HCT116 (cell line): ENCODE data around the gene ARL6IP6. TPM values are rescaled to one million over a fixed set of nuclear protein-coding genes. Genes with fewer than 3 reads are reported as not detected.

Experiments used
- ATAC-seq: fragments of 200-7000 bp; cut with Tn5 transposase; 2 replicates; pipeline ENCODE4 v1.9.1; 2020; ENCODE audit warnings: mild to moderate bottlenecking, moderate library complexity
- Bru-seq: library from RNA; stranded (reverse); fragments of 400-500 nt; gene quantifications from one replicate; lab custom pipeline; 2021; lab: Mats Ljungman, UMichigan
- BruChase-seq, 2 experiments: library from RNA; stranded (reverse); fragments of 400-500 nt; gene quantifications; one replicate each; lab custom pipeline; 2021; lab: Mats Ljungman, UMichigan
- BruUV-seq: library from RNA; stranded (reverse); fragments of 400-500 nt; replicated peaks from 2 replicates; lab custom pipeline; 2021; lab: Mats Ljungman, UMichigan
- CTCF ChIA-PET: fragments of 300-600 bp; sonication (Branson Sonifier 250); formaldehyde crosslinking; loops from one replicate; lab custom pipeline; 2021; ENCODE audit warnings: antibody characterized with exemption; lab: Charles Lee
- POLR2A ChIA-PET: fragments of 300-600, 350-600 bp; sonication (Branson Sonifier 250); formaldehyde crosslinking; loops from one replicate; lab custom pipeline; 2021; ENCODE audit warnings: antibody characterized with exemption; lab: Charles Lee
- RAD21 ChIA-PET, 2 experiments: fragments of 300-600 bp; sonication (Branson Sonifier 250); formaldehyde crosslinking; loops; one replicate each; lab custom pipeline; 2023; ENCODE audit warnings: low total read pairs in 2 of 2; ENCODE audit not compliant: uncharacterized antibody in 2 of 2, unreplicated experiment in 2 of 2, low non-redundant PET in 1 of 2; lab: Charles Lee
- DNase-seq: peaks from one replicate; pipeline ENCODE4 v3.0.0-alpha.2; 2010; ENCODE audit warnings: low read depth, low spot score
- H2AFZ ChIP-seq: fragments of 200-600 bp; shearing (Covaris generic), sonication (generic); 2 replicates; pipeline ENCODE4 v1.6.1; 2017; ENCODE audit warnings: low read depth, mixed run types, mixed read lengths, antibody characterized with exemption, low read length; ENCODE audit not compliant: poor library complexity, severe bottlenecking
- H3K27ac ChIP-seq: 2 replicates; pipeline ENCODE4 v1.5.1; 2012; ENCODE audit warnings: low read depth, low read length
- H3K27me3 ChIP-seq: fragments of 200-600 bp; sonication (generic); 2 replicates; pipeline ENCODE4 v1.6.1; 2016; ENCODE audit warnings: mixed run types, low read length, mixed read lengths; ENCODE audit not compliant: insufficient read depth
- H3K36me3 ChIP-seq, 2 experiments: fragments of 200-500 bp in 1 of 2; fragments of 200-600 bp in 1 of 2; sonication (Bioruptor generic) in 1 of 2; sonication (generic) in 1 of 2; 2 replicates each; pipeline versions ENCODE4 v1.5.1 to v1.6.1; 2014 to 2016; ENCODE audit warnings: low read length in 2 of 2, inconsistent platforms in 1 of 2, mixed read lengths in 1 of 2, mixed run types in 1 of 2; ENCODE audit not compliant: insufficient read depth in 2 of 2, control insufficient read depth in 1 of 2
- H3K4me1 ChIP-seq, 2 experiments: fragments of 200-600 bp in 1 of 2; sonication (generic) in 1 of 2; 2 replicates each; pipeline versions ENCODE4 v1.5.1 to v1.6.1; 2012 to 2017; ENCODE audit warnings: low read length in 2 of 2, inconsistent platforms in 1 of 2, mild to moderate bottlenecking in 1 of 2, mixed read lengths in 1 of 2, mixed run types in 1 of 2, moderate library complexity in 1 of 2; ENCODE audit not compliant: insufficient read depth in 2 of 2, control insufficient read depth in 1 of 2
- H3K4me2 ChIP-seq: fragments of 200-600 bp; sonication (generic); 2 replicates; pipeline ENCODE4 v1.6.1; 2017; ENCODE audit warnings: mixed run types, low read length, mixed read lengths
- H3K4me3 ChIP-seq, 2 experiments: fragments of 200-600 bp in 1 of 2; sonication (generic) in 1 of 2; replicated peaks in 1 of 2; 2 replicates each; pipeline ENCODE4 v1.5.1; 2011 to 2016; ENCODE audit warnings: low read length in 2 of 2, control low read depth in 1 of 2, low read depth in 1 of 2, mild to moderate bottlenecking in 1 of 2, mixed read lengths in 1 of 2, mixed run types in 1 of 2
- H3K79me2 ChIP-seq: fragments of 200-600 bp; sonication (generic); 2 replicates; pipeline ENCODE4 v1.6.1; 2017; ENCODE audit warnings: mild to moderate bottlenecking, mixed run types, low read length, moderate library complexity, mixed read lengths; ENCODE audit not compliant: insufficient read depth
- H3K9ac ChIP-seq: fragments of 200-600 bp; sonication (generic); 2 replicates; pipeline ENCODE4 v1.6.1; 2016; ENCODE audit warnings: low read length, mixed read lengths
- H3K9me2 ChIP-seq: fragments of 200-600 bp; sonication (generic), shearing (Covaris generic); 2 replicates; pipeline ENCODE4 v1.6.1; 2017; ENCODE audit warnings: mixed run types, mild to moderate bottlenecking, moderate library complexity; ENCODE audit not compliant: insufficient read depth
- H3K9me3 ChIP-seq, 2 experiments: fragments of 200-500 bp in 1 of 2; fragments of 200-600 bp in 1 of 2; sonication (Bioruptor generic) in 1 of 2; sonication (generic) in 1 of 2; 2 replicates each; pipeline ENCODE4 v1.6.1; 2014 to 2017; ENCODE audit warnings: low read length in 2 of 2, mixed read lengths in 2 of 2, inconsistent platforms in 1 of 2, low read depth in 1 of 2, mild to moderate bottlenecking in 1 of 2, mixed run types in 1 of 2, moderate library complexity in 1 of 2; ENCODE audit not compliant: control insufficient read depth in 1 of 2, insufficient read depth in 1 of 2
- H4K20me1 ChIP-seq: fragments of 200-600 bp; sonication (generic), shearing (Covaris generic); 2 replicates; pipeline ENCODE4 v1.6.1; 2017; ENCODE audit warnings: mixed run types, mild to moderate bottlenecking, moderate library complexity; ENCODE audit not compliant: insufficient read depth
- ATF3 ChIP-seq: IDR thresholded peaks from 2 replicates; pipeline ENCODE4 v1.6.1; 2012
- CEBPB ChIP-seq: IDR thresholded peaks from 2 replicates; pipeline ENCODE4 v1.6.1; 2012; ENCODE audit warnings: low read depth
- CTCF ChIP-seq, 3 experiments: fragments of 200-600 bp in 1 of 3; sonication (generic) in 1 of 3; IDR thresholded peaks in 2 of 3; conservative IDR thresholded peaks in 1 of 3; 2 replicates each; pipeline ENCODE4 v1.5.1; 2012 to 2017; ENCODE audit warnings: low read depth in 2 of 3, low read length in 2 of 3, antibody characterized with exemption in 1 of 3, borderline replicate concordance in 1 of 3, control low read depth in 1 of 3, mild to moderate bottlenecking in 1 of 3, mixed read lengths in 1 of 3, mixed run types in 1 of 3, moderate library complexity in 1 of 3; ENCODE audit not compliant: insufficient read depth in 1 of 3
- EGR1 ChIP-seq: IDR thresholded peaks from 2 replicates; pipeline ENCODE4 v1.6.1; 2012; ENCODE audit warnings: low read depth
- EZH2 ChIP-seq: fragments of 200-600 bp; sonication (generic); IDR thresholded peaks from 2 replicates; pipeline ENCODE4 v1.6.1; 2017; ENCODE audit warnings: antibody characterized with exemption, mixed run types
- EZH2phosphoT487 ChIP-seq: fragments of 200-600 bp; IDR thresholded peaks from 2 replicates; pipeline ENCODE4 v1.6.1; 2018; ENCODE audit warnings: antibody characterized with exemption, borderline replicate concordance
- FOSL1 ChIP-seq: IDR thresholded peaks from 2 replicates; pipeline ENCODE4 v1.6.1; 2012; ENCODE audit warnings: low read depth
- POLR2A ChIP-seq: IDR thresholded peaks from 2 replicates; pipeline ENCODE4 v1.7.0; 2011; ENCODE audit warnings: borderline replicate concordance; ENCODE audit not compliant: insufficient read depth, insufficient read length; ENCODE audit errors: extremely low read depth
- POLR2AphosphoS5 ChIP-seq: IDR thresholded peaks from 2 replicates; pipeline ENCODE4 v1.6.1; 2011; ENCODE audit warnings: mild to moderate bottlenecking, low read depth, low read length, moderate library complexity
- RAD21 ChIP-seq: IDR thresholded peaks from 2 replicates; pipeline ENCODE4 v1.6.1; 2012; ENCODE audit warnings: low read depth, mild to moderate bottlenecking
- REST ChIP-seq: IDR thresholded peaks from 2 replicates; pipeline ENCODE4 v1.6.1; 2012; ENCODE audit warnings: low read depth
- SIN3A ChIP-seq: IDR thresholded peaks from 2 replicates; pipeline ENCODE4 v1.6.1; 2012; ENCODE audit warnings: low read depth
- SP1 ChIP-seq: IDR thresholded peaks from 2 replicates; pipeline ENCODE4 v1.6.1; 2012; ENCODE audit warnings: low read depth
- SRF ChIP-seq: IDR thresholded peaks from 2 replicates; pipeline ENCODE4 v1.6.1; 2012; ENCODE audit warnings: low read depth
- ZBTB33 ChIP-seq: IDR thresholded peaks from 2 replicates; pipeline ENCODE4 v1.6.1; 2011; ENCODE audit warnings: mild to moderate bottlenecking, low read length, moderate library complexity; ENCODE audit not compliant: insufficient replicate concordance; ENCODE audit errors: extremely low read depth
- ZFX ChIP-seq: fragments of 450-650 bp; IDR thresholded peaks from 2 replicates; pipeline ENCODE4 v1.6.1; 2017
- ZNF274 ChIP-seq: fragments of 200-500 bp; sonication (Bioruptor generic); IDR thresholded peaks from 2 replicates; pipeline ENCODE4 v1.6.1; 2014; ENCODE audit warnings: mild to moderate bottlenecking, low read depth, low read length, inconsistent platforms
- intact Hi-C: fragments of 100-400 bp; cut with micrococcal nuclease; formaldehyde crosslinking; loops from 2 replicates; pipeline ENCODE4 v1.10.0; 2022
- long read RNA-seq: library from polyadenylated mRNA; unstranded; transcript quantifications from one replicate; pipeline ENCODE4 v2.0.0, GENCODE V29; 2021; ENCODE audit not compliant: unreplicated experiment
- polyA plus RNA-seq: library from polyadenylated mRNA; unstranded; fragments of >200 nt; gene quantifications from 2 replicates; pipeline ENCODE4 v1.2.1, GENCODE V29; 2012; ENCODE audit warnings: missing spikeins
- total RNA-seq: library from RNA; stranded (reverse); gene quantifications from one replicate; pipeline ENCODE4 v1.2.1, GENCODE V29; 2021; ENCODE audit not compliant: unreplicated experiment

Gene ARL6IP6
- total RNA-seq (37.8 TPM), Bru-seq, nascent RNA (percentile 85 among the genes with signal in this experiment), BruChase-seq, experiment 1, labeled RNA remaining after a 6-hour chase (percentile 76 among the genes with signal in this experiment), BruChase-seq, experiment 2, labeled RNA remaining after a 2-hour chase (percentile 70 among the genes with signal in this experiment)
- polyA plus RNA-seq, result 12.4 and 14.4 TPM in 2 replicates
- long read RNA-seq, transcript ARL6IP6-201 (4 exons, 2,805 nt), result major isoform, 102 of 130 reads
- long read RNA-seq, partial matches to known transcripts, result 1 of 130 reads
- long read RNA-seq, other reads (novel, unspliced or antisense), result 24 of 130 reads

- H3K4me3 ChIP-seq, result peak within 1 kb of the TSS; percentile 70 to 95
- peak within 1 kb of the TSS; percentile 89 for H3K27ac ChIP-seq
- H3K36me3 ChIP-seq, result peaks cover 12 to 19% of the 10 kb centered on the region in 2 experiments
- no peaks in the 10 kb centered on the region for H3K9me3 ChIP-seq
- H4K20me1 ChIP-seq, result peaks cover 29% of the 10 kb centered on the region
- H3K27me3 ChIP-seq, result no peaks in the 10 kb centered on the region
- ChIA-PET POLR2A (interaction anchor here (1.4 kb wide), 1 partner anchor 10 kb away, joined by 6 read pairs; no protein-coding TSS in a partner anchor), CTCF (interaction anchor here (1.6 kb wide), 1 partner anchor 24 kb away, joined by 5 read pairs; no protein-coding TSS in a partner anchor), RAD21 (no interaction called here)
- H3K4me1 ChIP-seq, result peaks cover 3 to 18% of the 10 kb centered on the region in 2 experiments; a peak in 3 of 4 replicates
- ATAC-seq (peak; percentile 69), DNase-seq (peak; percentile 84)
- peaks cover 83% of the 10 kb centered on the region for H3K79me2 ChIP-seq
- no peak within 1 kb of the TSS for H2AFZ ChIP-seq
- BruUV-seq, result no TSS peak
- H3K9me2 ChIP-seq, result no peaks in the 10 kb centered on the region
- H3K4me2 ChIP-seq, result peak within 1 kb of the TSS; percentile 82
- intact Hi-C loops, result no loop called here
- H3K9ac ChIP-seq, result peak within 1 kb of the TSS; percentile 95
- TF ChIP-seq POLR2A, result peak; percentile 91
- TF ChIP-seq CTCF (IDR thresholded peaks at IDR 0.05 in 2 of 3, conservative IDR thresholded peaks at IDR 0.05 in 1 of 3; ENCODE audit: borderline replicate concordance in 1 of 3, insufficient read depth in 1 of 3, low read depth in 2 of 3, low read length in 2 of 3), result no peak
- peak; percentile 14; the same call in 1 of the 2 replicates for TF ChIP-seq ZFX
- peak; percentile 89 for TF ChIP-seq POLR2AphosphoS5
- TF ChIP-seq RAD21, result no peak
- TF ChIP-seq EGR1, result peak; percentile 95
- no peak for TF ChIP-seq ZBTB33
- no peak for TF ChIP-seq EZH2
- no peak for TF ChIP-seq REST
- TF ChIP-seq EZH2phosphoT487, result no peak
- peak; percentile 75 for TF ChIP-seq FOSL1
- peak; percentile 95 for TF ChIP-seq SIN3A
- TF ChIP-seq CEBPB, result no peak
- TF ChIP-seq SRF, result no peak
- no peak for TF ChIP-seq ATF3
- TF ChIP-seq ZNF274, result no peak
- TF ChIP-seq SP1, result peak; percentile 93
Observed at GRCh38 chr2:152718076-152718908, at the start of gene ARL6IP6. Gene ARL6IP6 (plus strand): TSS chr2:152718620. CDS start chr2:152718625, 5 bp downstream.
